Panc1 (cell line): ENCODE results near the gene LRIT1. TPM values are rescaled to one million over a fixed set of nuclear protein-coding genes. Genes with fewer than 3 reads are reported as not detected.

ENCODE experiments used
- ATAC-seq: fragments of 200-7000 bp; cut with Tn5 transposase; 2 replicates; pipeline ENCODE4 v1.9.1; 2020; ENCODE audit warnings: mild to moderate bottlenecking, moderate library complexity
- BruUV-seq: library from RNA; stranded (reverse); fragments of 400-500 nt; replicated peaks from 2 replicates; lab custom pipeline; 2021; lab: Mats Ljungman, UMichigan
- CTCF ChIA-PET: fragments of 300-600 bp; sonication (Branson Sonifier 250); formaldehyde crosslinking; loops from one replicate; lab custom pipeline; 2022; ENCODE audit warnings: antibody characterized with exemption; lab: Charles Lee
- POLR2A ChIA-PET: fragments of 300-600 bp; sonication (Branson Sonifier 250); formaldehyde crosslinking; loops from one replicate; lab custom pipeline; 2022; ENCODE audit warnings: antibody characterized with exemption; lab: Charles Lee
- DNase-seq: peaks from one replicate; pipeline ENCODE4 v3.0.0-alpha.2; 2010; ENCODE audit warnings: low read depth, low spot score
- H3K27ac ChIP-seq: 2 replicates; pipeline ENCODE4 v1.5.1; 2011; ENCODE audit warnings: mild to moderate bottlenecking, low read length, inconsistent platforms
- H3K27me3 ChIP-seq: fragments of 200-500 bp; sonication (Bioruptor generic); 2 replicates; pipeline ENCODE4 v1.6.0; 2014; ENCODE audit warnings: low read length, inconsistent platforms; ENCODE audit not compliant: control insufficient read depth, insufficient read depth
- H3K36me3 ChIP-seq: fragments of 200-500 bp; sonication (Bioruptor generic); 2 replicates; pipeline ENCODE4 v1.5.1; 2014; ENCODE audit warnings: inconsistent platforms, mild to moderate bottlenecking, low read length, moderate library complexity; ENCODE audit not compliant: control insufficient read depth, insufficient read depth
- H3K4me1 ChIP-seq: 2 replicates; pipeline ENCODE4 v1.5.1; 2011; ENCODE audit warnings: inconsistent platforms, mild to moderate bottlenecking, low read length, moderate library complexity; ENCODE audit not compliant: control insufficient read depth, insufficient read depth
- H3K4me3 ChIP-seq, 2 experiments: 2 replicates each; pipeline ENCODE4 v1.5.1; 2011 to 2012; ENCODE audit warnings: low read depth in 2 of 2, low read length in 2 of 2, mild to moderate bottlenecking in 2 of 2, inconsistent platforms in 1 of 2, moderate library complexity in 1 of 2
- H3K9me3 ChIP-seq: fragments of 200-500 bp; sonication (Bioruptor generic); 2 replicates; pipeline ENCODE4 v1.5.1; 2014; ENCODE audit warnings: low read depth, mild to moderate bottlenecking, inconsistent platforms, low read length, moderate library complexity; ENCODE audit not compliant: control insufficient read depth, insufficient read depth
- CTCF ChIP-seq: fragments of 450-650 bp; IDR thresholded peaks from 2 replicates; pipeline ENCODE4 v1.5.1; 2017; ENCODE audit warnings: mild to moderate bottlenecking
- POLR2AphosphoS5 ChIP-seq: IDR thresholded peaks from 2 replicates; pipeline ENCODE4 v1.6.1; 2012; ENCODE audit warnings: mild to moderate bottlenecking, low read depth, low read length, moderate library complexity
- REST ChIP-seq, 2 experiments: IDR thresholded peaks; 2 replicates each; pipeline ENCODE4 v1.6.1; 2011 to 2012; ENCODE audit warnings: low read depth in 2 of 2, control low read depth in 1 of 2, low read length in 1 of 2, mild to moderate bottlenecking in 1 of 2, moderate library complexity in 1 of 2; ENCODE audit not compliant: insufficient read depth in 1 of 2
- SIN3A ChIP-seq: IDR thresholded peaks from 2 replicates; pipeline ENCODE4 v1.6.1; 2012; ENCODE audit warnings: low read depth, mild to moderate bottlenecking, low read length, moderate library complexity, borderline replicate concordance; ENCODE audit not compliant: insufficient read depth
- TCF7L2 ChIP-seq: IDR thresholded peaks from 2 replicates; pipeline ENCODE4 v1.6.1; 2011; ENCODE audit warnings: mild to moderate bottlenecking, low read depth, low read length, inconsistent platforms
- in situ Hi-C: cut with HindIII; loops from 2 replicates; pipeline ENCODE4 v1.10.0; 2016; ENCODE audit warnings: low sequenced_read_pairs, low pct_unique_long_range_greater_than_20kb
- intact Hi-C: fragments of 100-400 bp; cut with micrococcal nuclease; formaldehyde crosslinking; loops from one replicate; pipeline ENCODE4 v1.10.0; 2022; ENCODE audit not compliant: unreplicated experiment
- total RNA-seq: library from RNA; stranded (reverse); gene quantifications from one replicate; pipeline ENCODE4 v1.2.1, GENCODE V29; 2021; ENCODE audit not compliant: unreplicated experiment

Gene LRIT1
- total RNA-seq, 1 experiment from 2014 or later = not detected

DNA sequence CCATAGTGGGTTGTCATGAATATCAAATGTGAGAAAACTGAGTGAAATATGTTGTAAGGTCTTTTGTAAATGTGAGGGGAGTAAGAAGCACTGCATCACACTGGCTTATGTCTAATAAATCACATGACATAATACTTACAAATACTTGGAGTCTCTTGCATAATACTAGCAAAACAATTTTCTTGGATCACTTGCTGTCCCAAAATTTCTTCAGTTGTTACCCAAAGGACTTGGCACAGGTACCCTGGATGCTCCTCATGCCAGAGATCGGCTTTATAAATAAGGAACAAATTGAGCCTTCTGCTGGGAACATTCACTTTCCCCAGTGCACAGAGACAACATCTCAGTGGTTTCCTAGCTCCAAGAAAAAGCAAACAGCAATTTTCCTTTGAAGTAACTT, 11.0 kb downstream of the LRIT1 start:
- Histone ChIP-seq H3K4me3 (no peak overlapping the region), H3K9me3 (no peaks in the 10 kb centered on the region), H3K27me3 (peaks cover 8% of the 10 kb centered on the region; the same call in 1 of the 2 replicates), H3K4me1 (no peaks in the 10 kb centered on the region), H3K36me3 (no peaks in the 10 kb centered on the region; the same call in 1 of the 2 replicates), H3K27ac (no peak overlapping the region)
- ChIA-PET CTCF (no interaction called here), POLR2A (no interaction called here)
- intact Hi-C loops (no loop called here), in situ Hi-C loops (no loop called here)
- ATAC-seq (no peak), DNase-seq (no peak)
- TF ChIP-seq CTCF = no peak
- no peak for TF ChIP-seq POLR2AphosphoS5
- no peak for TF ChIP-seq REST (IDR thresholded peaks at IDR 0.05; ENCODE audit: insufficient read depth in 1 of 2, low read depth in 2 of 2, low read length in 1 of 2)
- no peak for TF ChIP-seq TCF7L2
- no peak for TF ChIP-seq SIN3A
- no TSS peak for BruUV-seq

GRCh38 chr10:84227810-84228209, 13.5 kb downstream of the LRIT1 start:
- BruUV-seq = no TSS peak
- in situ Hi-C loops = no loop called here
- ATAC-seq = no peak
- Histone ChIP-seq H3K27me3 (peaks cover 14% of the 10 kb centered on the region), H3K36me3 (no peaks in the 10 kb centered on the region; the same call in 1 of the 2 replicates), H3K9me3 (no peaks in the 10 kb centered on the region), H3K4me1 (no peaks in the 10 kb centered on the region), H3K4me3 (no peak overlapping the region), H3K27ac (no peak overlapping the region)
- DNase-seq = no peak
- TF ChIP-seq CTCF = no peak
- TF ChIP-seq TCF7L2 = no peak
- no peak for TF ChIP-seq REST (IDR thresholded peaks at IDR 0.05; ENCODE audit: insufficient read depth in 1 of 2, low read depth in 2 of 2, low read length in 1 of 2)
- no peak for TF ChIP-seq POLR2AphosphoS5
- no peak for TF ChIP-seq SIN3A
- ChIA-PET CTCF (interaction anchor here (0.5 kb wide), 1 partner anchor 32 kb away, joined by 3 read pairs; no protein-coding TSS in a partner anchor), POLR2A (no interaction called here)
- intact Hi-C loops = no loop called here
